H1 (cell line): Measurements from ENCODE around the gene CRYBB3. TPM values are rescaled to one million over a fixed set of nuclear protein-coding genes. Genes with fewer than 3 reads are reported as not detected.

Source experiments
- CHD2 ChIP-seq: IDR thresholded peaks from 2 replicates; pipeline ENCODE4 v1.6.1; 2012; ENCODE audit warnings: low read length, improper control_type of control experiment
- CHD7 ChIP-seq: fragments of 300-600 bp; sonication (generic); IDR thresholded peaks from 2 replicates; pipeline ENCODE4 v1.7.1; 2012; ENCODE audit warnings: low read length, moderate library complexity, mild to moderate bottlenecking, inconsistent platforms; ENCODE audit not compliant: insufficient replicate concordance
- HDAC6 ChIP-seq: IDR thresholded peaks from one replicate; pipeline ENCODE4 v1.7.1; 2012; ENCODE audit warnings: low read depth, mild to moderate bottlenecking, inconsistent platforms, low read length, moderate library complexity
- JUND ChIP-seq: IDR thresholded peaks from 2 replicates; pipeline ENCODE4 v1.6.1; 2011; ENCODE audit warnings: mild to moderate bottlenecking, improper control_type of control experiment, low read length
- SAP30 ChIP-seq: fragments of 300-600 bp; sonication (generic); IDR thresholded peaks from 2 replicates; pipeline ENCODE4 v1.7.1; 2012; ENCODE audit warnings: low read length, moderate library complexity, mild to moderate bottlenecking, inconsistent platforms; ENCODE audit not compliant: insufficient read depth, insufficient replicate concordance
- SIRT6 ChIP-seq: IDR thresholded peaks from one replicate; pipeline ENCODE4 v1.7.1; 2012; ENCODE audit warnings: low read length, inconsistent platforms
- TCF12 ChIP-seq: IDR thresholded peaks from 2 replicates; pipeline ENCODE4 v1.6.1; 2011; ENCODE audit warnings: low read depth, mild to moderate bottlenecking, low read length
- polyA plus RNA-seq, 7 experiments: library from polyadenylated mRNA; depleted of rRNA in 3 of 7; stranded (reverse) in 5 of 7; unstranded in 2 of 7; fragments of >200 nt in 5 of 7; fragments of 200-250 nt in 2 of 7; gene quantifications; 1 replicate in 5 of 7; 2 replicates in 1 of 7; 4 replicates in 1 of 7; pipeline versions ENCODE4 v1.2.1 to v1.2.3, GENCODE V29; 2011 to 2013; ENCODE audit warnings: missing spikeins in 2 of 7, mixed read lengths in 2 of 7
- total RNA-seq: library from RNA; stranded (reverse); fragmentation: NEBNext Ultra II Directional; extraction: Animal tissue kit (Norgen Biotek cat#: 25700); gene quantifications from 2 replicates; pipeline ENCODE4 v1.2.1, GENCODE V29; 2021

Gene CRYBB3
- total and polyA plus RNA-seq, 2 of the 8 experiments (the other 6 are each of a cell fraction or from before 2014, with no cell fraction given), result 0.44 to 0.58 TPM

DNA sequence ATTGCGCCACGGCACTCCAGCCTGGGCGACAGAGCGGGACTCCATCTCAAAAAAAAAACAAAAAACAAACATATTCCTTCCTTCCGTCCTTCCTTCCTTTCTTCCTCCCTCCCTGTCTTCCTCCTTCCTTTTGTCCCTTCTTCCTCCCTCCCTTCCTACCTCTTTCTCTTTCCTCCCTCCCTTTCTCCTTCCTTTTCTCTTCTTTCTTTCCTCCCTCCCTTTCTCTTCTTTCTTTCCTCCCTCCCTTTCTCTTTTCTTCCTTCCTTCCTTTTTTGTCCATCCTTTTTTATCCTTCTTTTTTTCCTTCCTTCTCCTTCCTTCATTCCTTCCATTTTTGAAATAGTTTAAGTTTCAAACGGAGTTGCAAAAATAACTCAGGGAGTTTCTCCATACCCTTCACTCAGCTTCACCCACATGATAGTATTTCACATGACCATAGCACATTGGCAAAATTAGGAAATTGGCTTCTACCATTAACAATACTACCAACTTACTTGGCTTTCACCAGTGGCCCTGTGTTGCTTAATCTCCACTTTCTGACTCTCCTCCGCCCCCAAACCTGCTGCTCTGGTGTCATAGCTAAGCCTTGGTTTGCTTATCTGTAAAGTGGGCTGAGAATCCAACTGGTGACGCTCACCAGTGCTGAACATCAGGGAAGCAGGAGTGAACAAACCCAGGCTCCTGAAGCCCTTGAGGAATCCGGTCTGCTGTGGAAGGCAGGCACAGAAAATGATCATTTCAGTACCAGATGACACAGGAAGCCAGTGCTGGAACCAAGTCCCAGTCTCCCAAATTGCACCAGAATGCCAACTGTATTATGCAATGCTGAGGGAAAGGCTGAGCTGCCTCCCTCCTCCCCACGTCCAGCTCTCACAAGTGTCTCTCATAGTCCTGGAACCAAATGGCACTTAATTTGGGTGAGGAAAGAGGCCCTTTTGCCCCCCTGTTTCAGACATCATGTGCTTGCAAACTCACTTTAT, 17.2 kb upstream of the CRYBB3 start (continued):
- TF ChIP-seq CHD2 (no peak), SAP30 (no peak), JUND (no peak), CHD7 (no peak), TCF12 (no peak), SIRT6 (no peak), HDAC6 (no peak)
